ENCODE data around the gene FBXL13. TPM values are rescaled to one million over a fixed set of nuclear protein-coding genes. Genes with fewer than 3 reads are reported as not detected.
"Not testable (repeated sequence)": the region's sequence is repeated elsewhere in the genome, so short reads cannot be mapped to it uniquely, and the experiment has no call there.

Gene FBXL13
- total and polyA plus RNA-seq, 2 of the 8 experiments (the other 6 are each of a cell fraction or from before 2014, with no cell fraction given), result 1.2 to 2.8 TPM

DNA sequence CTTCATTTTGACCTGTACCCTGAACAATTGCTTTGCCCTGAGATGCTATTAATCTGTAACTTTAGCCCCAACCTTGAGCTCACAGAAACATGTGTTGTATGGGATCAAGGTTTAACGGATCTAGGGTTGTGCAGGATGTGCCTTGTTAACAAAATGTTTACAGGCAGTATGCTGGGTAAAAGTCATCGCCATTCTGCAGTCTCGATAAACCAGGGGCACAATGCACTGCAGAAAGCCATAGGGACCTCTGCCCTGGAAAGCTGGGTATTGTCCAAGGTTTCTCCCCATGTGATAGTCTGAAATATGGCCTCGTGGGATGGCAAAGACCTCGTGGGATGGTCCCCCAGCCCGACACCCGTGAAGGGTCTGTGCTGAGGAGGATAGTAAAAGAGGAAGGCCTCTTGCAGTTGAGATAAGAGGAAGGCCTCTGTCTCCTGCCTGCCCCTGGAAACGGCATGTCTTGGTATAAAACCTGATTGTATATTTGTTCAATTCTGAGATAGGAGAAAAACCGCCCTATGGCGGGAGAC, 236.0 kb downstream of the FBXL13 start:
- POLR2A ChIA-PET (ENCODE audit: partially characterized antibody), result not testable (repeated sequence)

More for the DNA sequence above, 236.0 kb downstream of the FBXL13 start:
- H3K56ac ChIP-seq (replicated peaks; ENCODE audit: insufficient read length, low read depth, low read length); H4K20me1 ChIP-seq (replicated peaks in 1 of 2; ENCODE audit: control insufficient read depth in 1 of 2, insufficient read depth in 2 of 2, low read length in 2 of 2); H3K4ac ChIP-seq (replicated peaks; ENCODE audit: insufficient read length, low read depth, low read length); H3K79me2 ChIP-seq (ENCODE audit: control insufficient read depth in 1 of 2, insufficient read depth in 2 of 2, low read length in 2 of 2); H3K4me1 ChIP-seq (replicated peaks in 1 of 4; ENCODE audit: control insufficient read depth in 3 of 4, insufficient read depth in 4 of 4, low read length in 3 of 4); H2BK15ac ChIP-seq (ENCODE audit: low read length); H2AFZ ChIP-seq (ENCODE audit: low read length); H4K8ac ChIP-seq (ENCODE audit: extremely low read depth, insufficient read depth, low read length); H3K79me1 ChIP-seq (ENCODE audit: low read depth, low read length); H3K27ac ChIP-seq (ENCODE audit: low read depth, low read length); H3K9ac ChIP-seq (replicated peaks in 1 of 4; ENCODE audit: extremely low read depth in 1 of 4, low read depth in 3 of 4, low read length in 3 of 4); H2BK5ac ChIP-seq (ENCODE audit: low read depth, low read length); H2BK20ac ChIP-seq (ENCODE audit: low read length); H2BK12ac ChIP-seq (ENCODE audit: low read depth, low read length); H3K23me2 ChIP-seq (ENCODE audit: low read depth, low read length); H3K4me2 ChIP-seq (ENCODE audit: insufficient read depth in 1 of 2, low read depth in 2 of 2, low read length in 2 of 2); H2AK5ac ChIP-seq (ENCODE audit: low read depth, low read length); H3K14ac ChIP-seq (ENCODE audit: insufficient read length); H3K18ac ChIP-seq (ENCODE audit: extremely low read depth, low read length); H3K23ac ChIP-seq (ENCODE audit: insufficient read length); H2BK120ac ChIP-seq (replicated peaks; ENCODE audit: low read depth, low read length); H4K5ac ChIP-seq (ENCODE audit: insufficient read length, low read depth, low read length); DNase-seq (ENCODE audit: low read depth in 1 of 2, low spot score in 2 of 2); H3K9me3 ChIP-seq (ENCODE audit: insufficient read depth in 2 of 2, low read depth in 1 of 2, low read length in 1 of 2); H3K27me3 ChIP-seq (replicated peaks in 1 of 4; ENCODE audit: control insufficient read depth in 3 of 4, extremely low read depth in 1 of 4, insufficient read depth in 3 of 4, low read length in 3 of 4); H3K4me3 ChIP-seq (ENCODE audit: extremely low read depth in 1 of 4, insufficient read depth in 2 of 4, low read depth in 3 of 4, low read length in 4 of 4); H4K91ac ChIP-seq (replicated peaks; ENCODE audit: insufficient read length, low read length); H3K36me3 ChIP-seq (ENCODE audit: control insufficient read depth in 2 of 4, insufficient read depth in 4 of 4, low read length in 3 of 4); FAIRE-seq: not testable (repeated sequence)
- WGBS, 2 experiments (ENCODE audit: extremely low coverage in 1 of 2, insufficient coverage in 1 of 2, insufficient read length in 1 of 2, insufficient replicate concordance in 2 of 2, low coverage in 1 of 2, low lambda C conversion rate in 2 of 2, missing lambda C conversion rate in 1 of 2), result 95% methylated on average over 10 of the region's 10 CpGs; no CpG with 5 or more reads in 1 of the 2 experiments
- CTCF ChIA-PET (ENCODE audit: partially characterized antibody), result interaction anchor here (0.9 kb wide), 1 partner anchor 20 kb away, joined by 4 read pairs; no protein-coding TSS in a partner anchor

All from H1 (cell line).